Jurkat, Clone E6-1 (cell line): ENCODE data around the gene NFATC1.

Experiments
- DNase-seq: peaks from one replicate; pipeline ENCODE4 v3.0.0-alpha.2; 2011; ENCODE audit warnings: low read depth, low spot score
- H3K4me3 ChIP-seq: 2 replicates; pipeline ENCODE4 v1.5.1; 2011; ENCODE audit warnings: mild to moderate bottlenecking, low read length, control low read depth, moderate library complexity

NFATC1 gene

DNA sequence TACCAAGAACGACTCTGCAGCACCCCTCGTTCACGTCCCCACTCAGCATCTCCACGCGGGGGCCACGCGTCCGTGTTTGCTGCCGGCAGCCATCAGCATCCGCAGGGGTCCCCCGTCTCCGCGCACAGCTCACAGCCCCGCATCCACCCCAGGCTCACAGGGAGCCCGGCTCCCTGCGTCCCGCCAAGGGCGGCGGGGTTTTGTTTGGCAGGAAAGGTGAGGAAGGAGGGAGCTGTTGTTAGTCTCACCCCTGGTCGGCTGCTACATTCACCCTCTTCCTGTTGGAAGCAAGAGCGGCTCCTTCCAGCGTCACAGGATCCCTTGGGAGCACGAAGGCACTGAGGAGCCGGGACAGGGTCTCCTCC is 152.9 kb downstream of the NFATC1 start:
- DNase-seq, result no peak
- H3K4me3 ChIP-seq, result no peak overlapping the region

DNA sequence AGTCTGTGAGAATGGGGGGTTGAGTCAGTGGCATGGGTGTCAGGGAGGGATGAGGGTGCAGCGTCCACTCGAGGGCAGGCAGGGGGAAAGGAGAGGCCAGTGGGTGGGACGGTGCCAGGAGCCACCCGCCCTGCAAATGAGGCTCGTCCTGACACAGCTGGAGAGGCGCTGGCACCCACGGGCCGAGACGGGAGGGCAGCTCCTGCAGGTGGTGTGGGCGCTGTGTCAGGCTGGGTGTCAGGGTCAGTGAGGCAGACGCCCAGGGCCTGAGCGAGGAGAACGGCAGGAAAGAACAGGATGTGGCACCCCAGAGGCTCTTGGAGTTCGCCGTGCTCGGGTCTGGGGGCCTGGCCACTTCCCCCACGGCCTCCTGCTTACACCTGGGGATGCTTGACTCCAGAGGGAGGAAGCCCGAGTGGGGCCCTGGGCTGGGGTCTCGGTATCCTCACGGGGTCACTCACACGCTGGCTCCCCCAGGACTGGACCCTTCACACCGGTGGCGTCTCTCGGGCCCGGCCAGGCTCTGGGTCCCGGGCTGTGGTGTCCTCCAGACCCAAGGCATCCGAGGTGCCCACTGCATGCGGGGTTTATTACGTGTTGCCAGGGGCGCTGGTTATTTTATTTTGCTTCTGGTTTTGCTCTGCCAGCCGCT is 153.4 kb downstream of the NFATC1 start:
- DNase-seq, result no peak

DNA sequence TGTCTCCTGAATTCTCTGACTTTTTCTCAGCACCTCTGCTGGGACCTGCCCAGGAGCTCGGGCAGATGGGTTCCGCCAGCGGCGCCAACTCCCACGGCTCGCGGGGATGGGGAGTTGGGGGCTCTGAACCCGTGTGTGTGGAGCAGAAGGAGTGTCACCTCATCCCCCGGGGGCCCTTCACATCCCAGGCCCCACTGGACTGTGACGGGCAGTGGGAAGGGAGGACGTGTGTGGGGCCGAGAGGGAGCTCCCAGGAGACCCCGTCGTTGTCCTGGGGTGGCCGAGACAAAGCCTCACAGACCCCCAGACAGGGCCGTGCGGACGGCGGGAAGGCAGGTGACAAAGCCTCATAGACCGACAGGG is 153.9 kb downstream of the NFATC1 start:
- no peak for DNase-seq

More for the DNA sequence above, 153.4 kb downstream of the NFATC1 start:
- no peak overlapping the region for H3K4me3 ChIP-seq

DNA sequence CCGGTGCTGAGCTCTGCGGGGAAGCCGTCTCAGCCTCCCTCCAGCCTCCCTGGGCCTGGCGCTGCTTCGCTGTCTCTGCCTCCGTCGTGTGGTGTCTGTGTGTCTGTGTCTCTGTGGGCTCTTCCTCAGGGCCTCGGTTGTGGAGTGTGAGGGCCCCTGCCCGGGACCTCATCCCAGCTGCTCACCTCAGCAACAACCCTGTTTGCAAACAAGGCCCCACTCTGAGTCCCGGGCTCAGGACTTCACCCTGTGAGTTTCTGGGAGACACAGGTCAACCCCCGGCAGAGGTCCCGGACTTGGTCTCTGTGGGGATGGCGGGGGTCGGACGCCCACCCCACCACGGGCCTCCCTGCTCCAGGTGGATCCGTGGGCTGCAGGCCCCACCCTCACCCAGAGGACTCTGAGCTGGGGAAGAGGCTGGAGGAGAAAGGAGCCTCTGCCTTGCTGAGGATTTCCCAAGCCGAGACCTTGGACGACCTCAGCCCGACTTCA is 156.5 kb downstream of the NFATC1 start:
- no peak for DNase-seq
- no peak overlapping the region for H3K4me3 ChIP-seq

More for the DNA sequence above, 153.9 kb downstream of the NFATC1 start:
- no peak overlapping the region for H3K4me3 ChIP-seq

DNA sequence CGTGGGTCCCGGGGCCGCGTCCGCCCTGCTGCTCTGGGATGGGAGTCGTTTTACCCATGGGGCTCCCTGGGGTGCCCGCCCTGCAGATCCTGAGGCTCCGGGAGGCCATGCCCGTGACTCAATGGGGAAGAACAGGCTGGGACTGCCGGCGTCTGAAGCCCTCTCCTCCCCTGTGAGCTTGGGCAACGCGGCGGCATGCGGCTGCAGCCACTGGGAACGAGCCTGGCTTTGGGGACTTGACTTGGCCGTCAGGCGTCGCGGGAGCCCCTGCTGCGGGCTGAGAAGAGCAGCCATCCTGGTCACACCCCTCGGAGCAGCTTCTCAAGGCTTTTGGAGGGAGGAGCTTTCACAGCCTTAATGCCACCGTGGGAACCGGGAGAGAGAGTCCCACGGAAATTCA is 157.0 kb downstream of the NFATC1 start:
- DNase-seq, result no peak
- no peak overlapping the region for H3K4me3 ChIP-seq

DNA sequence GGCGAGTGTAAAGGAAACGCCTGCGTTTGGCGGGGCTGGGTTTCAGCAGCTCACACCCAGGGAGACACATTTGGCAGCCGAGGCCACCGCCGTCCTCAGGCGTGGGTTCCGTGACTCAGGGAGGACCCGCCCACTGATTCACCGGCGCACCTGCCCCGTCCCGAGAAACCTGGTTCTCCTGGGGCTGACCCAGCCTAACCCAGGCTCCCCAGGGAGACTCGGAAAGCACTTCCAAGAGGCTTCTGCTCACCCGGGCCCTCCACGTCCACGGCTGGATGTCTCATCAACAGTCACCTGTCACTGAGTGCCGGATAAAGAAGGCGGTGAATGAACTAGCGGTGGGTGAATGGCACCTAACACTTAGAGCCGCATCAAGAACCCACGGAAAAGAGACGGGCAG is 157.4 kb downstream of the NFATC1 start:
- no peak for DNase-seq
- H3K4me3 ChIP-seq, result no peak overlapping the region

DNA sequence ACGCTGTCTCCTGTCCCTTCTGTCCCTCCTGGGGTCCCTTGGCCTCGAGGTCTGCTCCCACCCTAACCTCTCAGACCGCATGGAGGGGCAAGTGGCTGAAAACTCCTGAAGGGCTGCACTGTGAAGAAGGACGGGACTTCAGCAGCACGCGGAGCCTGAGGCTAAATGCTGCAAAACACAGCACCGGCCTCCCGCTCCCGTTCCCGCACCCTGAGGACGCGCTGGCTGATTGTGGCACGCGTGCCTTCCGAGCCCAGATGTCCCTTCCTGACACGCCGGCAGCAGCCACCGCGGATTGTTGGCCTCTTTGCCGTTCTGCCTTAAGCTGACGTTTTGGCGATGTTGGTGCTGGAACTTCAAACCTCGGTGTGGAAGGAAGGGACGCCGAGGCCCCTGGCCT is 158.0 kb downstream of the NFATC1 start:
- DNase-seq, result no peak
- H3K4me3 ChIP-seq, result no peak overlapping the region

DNA sequence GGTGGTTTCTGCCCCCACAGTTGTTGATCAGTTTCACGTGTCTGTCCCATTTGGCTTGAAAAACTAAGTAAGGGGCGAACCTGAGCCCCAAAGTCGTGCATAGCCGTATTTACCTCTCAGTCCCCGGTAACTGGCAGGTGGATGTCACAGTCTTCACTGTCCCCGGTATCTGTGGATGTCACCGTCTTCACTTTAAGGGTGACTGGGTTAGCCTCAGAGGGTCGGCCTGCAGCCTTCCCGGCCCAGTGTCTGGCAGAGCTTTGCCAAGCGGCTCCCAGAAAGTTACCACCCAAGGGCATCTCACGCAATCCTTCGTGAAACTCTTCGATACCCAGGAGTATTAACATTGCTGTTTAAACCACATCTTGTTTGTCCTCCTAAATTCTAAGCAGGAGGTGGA is 158.6 kb downstream of the NFATC1 start:
- H3K4me3 ChIP-seq, result no peak overlapping the region
- DNase-seq, result no peak

DNA sequence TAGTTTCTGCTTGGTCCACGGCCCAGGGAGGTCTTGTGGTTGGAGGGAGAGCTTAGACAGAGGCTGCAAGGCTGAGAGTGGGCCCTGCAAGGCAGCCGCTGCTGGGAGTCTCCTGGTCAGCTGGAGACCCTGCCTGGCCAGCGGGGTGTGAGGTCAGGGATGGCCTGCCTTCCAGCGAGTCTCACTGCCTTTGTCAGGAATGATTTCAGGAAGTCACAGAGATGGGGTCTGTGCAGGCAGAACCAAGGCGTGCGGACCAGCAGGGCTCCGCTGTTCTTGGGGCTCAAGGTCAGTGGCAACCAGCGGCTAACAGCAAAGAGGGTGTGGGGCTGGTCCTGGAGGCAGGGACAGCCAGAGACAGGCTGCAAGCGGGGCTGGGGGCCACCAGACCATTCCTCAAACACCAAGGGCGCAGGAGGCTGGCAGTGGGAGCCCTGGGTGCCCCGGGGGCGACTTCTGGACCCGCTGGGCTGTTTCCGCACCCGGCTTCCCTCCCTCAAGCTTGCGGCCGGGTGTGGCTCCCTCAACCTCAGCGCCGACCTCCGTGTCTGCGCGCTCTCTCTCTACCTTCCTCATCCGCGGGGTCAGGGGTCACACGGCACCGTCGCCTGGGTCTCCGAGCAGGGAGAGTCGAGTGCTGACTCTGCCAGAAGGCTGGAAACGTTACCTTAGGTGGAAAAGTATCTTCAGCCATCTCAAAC is 159.4 kb downstream of the NFATC1 start:
- H3K4me3 ChIP-seq, result no peak overlapping the region
- DNase-seq, result no peak

DNA sequence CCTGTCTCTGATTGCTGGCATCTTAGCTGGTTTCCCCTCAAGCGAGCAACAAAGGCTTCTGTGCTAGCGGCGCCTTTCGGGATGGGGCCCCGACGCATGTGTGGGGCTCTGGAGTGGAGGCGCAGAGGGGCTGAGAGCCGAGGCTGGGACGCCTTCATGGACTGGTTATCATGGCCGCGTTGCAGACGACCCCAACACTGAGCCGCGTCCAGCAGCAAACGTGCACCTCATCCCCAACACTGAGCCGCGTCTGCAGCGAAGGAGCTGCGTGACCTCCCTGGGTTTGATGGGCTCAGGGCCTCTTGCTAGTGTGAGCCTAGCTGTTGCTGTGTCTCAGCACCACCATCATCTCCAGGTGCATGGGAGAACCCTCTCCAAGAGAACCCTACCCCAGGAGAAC is 160.2 kb downstream of the NFATC1 start:
- no peak overlapping the region for H3K4me3 ChIP-seq

DNA sequence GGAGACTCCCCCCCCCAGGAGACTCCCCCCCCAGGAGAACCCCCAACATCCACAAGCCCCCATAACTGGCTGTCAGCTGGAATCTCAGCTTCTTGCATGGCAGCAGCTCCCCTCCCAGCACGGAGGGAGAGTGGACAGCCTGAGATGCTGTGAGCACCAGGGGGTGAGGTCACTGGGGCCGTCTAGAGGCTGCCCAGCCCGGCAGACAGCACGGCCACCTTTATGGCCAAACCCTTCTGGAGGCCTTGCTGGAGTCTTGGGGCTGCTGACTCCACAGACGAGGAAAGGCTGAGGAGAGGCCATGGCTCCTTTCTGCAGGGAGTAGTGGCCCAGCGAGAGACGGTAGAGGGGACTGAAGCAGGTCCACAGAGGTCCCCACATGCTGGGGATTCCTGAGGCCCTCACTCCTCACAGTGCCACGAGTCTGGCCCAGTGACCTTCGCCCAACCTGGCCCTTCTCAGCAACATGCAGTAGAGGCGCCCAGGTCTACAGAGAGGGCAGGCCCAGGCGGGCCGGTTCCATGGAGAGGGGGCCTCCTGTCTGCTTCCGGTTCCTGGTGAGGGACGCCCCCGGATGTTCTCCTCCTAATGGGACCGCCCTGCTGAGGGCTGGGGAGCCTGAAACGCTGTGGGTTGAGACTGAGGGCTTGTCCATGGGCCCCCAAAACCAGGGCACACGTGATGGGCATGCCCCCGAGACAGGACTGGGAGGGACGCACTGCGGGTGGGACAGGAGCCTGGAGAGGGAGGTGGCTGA is 161.3 kb downstream of the NFATC1 start:
- no peak for DNase-seq
- no peak overlapping the region for H3K4me3 ChIP-seq

More for the DNA sequence above, 160.2 kb downstream of the NFATC1 start:
- DNase-seq, result no peak

DNA sequence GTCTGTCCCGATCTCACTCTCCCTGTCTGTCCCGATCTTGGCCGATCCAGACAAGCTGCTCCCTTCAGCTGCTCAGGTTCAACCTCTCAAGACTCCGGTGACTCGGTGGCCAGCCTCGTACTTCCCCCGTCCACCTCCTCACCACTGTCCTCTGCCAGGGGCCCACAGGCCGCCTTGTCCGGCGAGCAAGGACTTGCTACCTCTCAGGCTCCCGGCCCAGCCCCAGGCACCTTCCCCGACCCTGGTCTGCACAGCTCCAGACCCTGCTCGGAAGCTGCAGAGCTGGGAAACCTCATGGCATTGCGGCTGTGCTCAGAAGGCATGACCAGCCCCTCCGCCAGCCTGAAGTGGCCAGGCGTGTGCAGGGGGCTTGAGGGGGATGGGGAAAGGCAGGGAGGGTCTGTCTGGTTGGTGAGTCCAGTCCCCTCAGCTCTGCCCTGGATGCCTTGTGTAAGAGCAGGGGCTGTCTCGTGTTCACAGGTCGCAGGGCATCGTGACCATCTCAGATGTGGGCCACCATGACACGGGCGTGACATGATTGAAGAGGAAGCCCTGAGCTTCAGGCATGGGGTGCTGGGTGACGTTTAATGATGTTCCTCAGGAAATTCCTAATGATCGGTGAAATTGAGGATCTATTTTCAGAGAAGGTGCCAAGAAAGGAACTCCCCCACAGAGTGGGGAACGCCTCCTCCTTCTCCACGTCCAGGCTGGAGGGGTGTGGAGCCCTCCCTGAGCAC is 162.6 kb downstream of the NFATC1 start:
- DNase-seq, result no peak
- H3K4me3 ChIP-seq, result no peak overlapping the region

DNA sequence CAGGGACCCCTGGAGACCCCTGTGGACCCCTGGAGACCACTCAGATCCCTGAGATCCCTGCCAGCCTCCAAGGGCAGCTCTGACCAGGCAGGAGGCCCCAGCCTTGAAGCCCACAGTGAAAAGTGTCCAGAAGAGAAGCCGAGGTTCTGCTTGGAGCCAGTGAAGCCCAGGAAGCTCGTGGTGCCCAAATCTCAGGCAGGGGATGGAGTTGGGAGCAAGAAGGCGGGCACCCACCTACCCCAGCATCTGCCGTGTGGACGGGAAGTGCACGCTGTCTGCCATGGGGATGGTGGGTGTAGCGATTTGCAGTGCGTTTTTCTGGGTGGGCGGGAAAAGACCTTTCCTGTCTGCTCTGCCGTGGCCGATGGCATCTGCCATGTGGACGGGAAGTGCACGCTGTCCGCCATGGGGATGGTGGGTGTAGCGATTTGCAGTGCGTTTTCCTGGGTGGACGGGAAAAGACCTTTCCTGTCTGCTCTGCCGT is 163.2 kb downstream of the NFATC1 start:
- H3K4me3 ChIP-seq, result no peak overlapping the region
- no peak for DNase-seq

DNA sequence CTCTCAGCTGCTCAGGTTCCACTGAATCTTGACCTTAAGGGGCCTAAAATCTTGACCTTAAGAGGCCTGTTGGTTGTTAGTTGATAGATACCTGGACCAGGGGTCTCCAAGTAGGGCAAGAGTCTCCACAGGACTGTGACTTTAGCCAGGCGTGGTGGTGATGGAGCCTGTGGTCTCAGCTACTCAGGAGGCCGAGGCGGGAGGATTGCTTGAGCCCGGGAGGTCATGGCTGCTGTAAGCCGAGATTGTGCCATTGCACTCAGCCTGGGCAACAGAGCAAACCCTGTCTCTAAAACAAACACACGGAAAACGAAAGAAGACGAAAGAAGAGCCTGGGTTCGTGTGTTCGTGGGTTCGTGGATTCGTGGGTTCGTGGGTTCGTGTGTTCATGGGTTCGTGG is 163.7 kb downstream of the NFATC1 start:
- H3K4me3 ChIP-seq, result no peak overlapping the region
- DNase-seq, result no peak

DNA sequence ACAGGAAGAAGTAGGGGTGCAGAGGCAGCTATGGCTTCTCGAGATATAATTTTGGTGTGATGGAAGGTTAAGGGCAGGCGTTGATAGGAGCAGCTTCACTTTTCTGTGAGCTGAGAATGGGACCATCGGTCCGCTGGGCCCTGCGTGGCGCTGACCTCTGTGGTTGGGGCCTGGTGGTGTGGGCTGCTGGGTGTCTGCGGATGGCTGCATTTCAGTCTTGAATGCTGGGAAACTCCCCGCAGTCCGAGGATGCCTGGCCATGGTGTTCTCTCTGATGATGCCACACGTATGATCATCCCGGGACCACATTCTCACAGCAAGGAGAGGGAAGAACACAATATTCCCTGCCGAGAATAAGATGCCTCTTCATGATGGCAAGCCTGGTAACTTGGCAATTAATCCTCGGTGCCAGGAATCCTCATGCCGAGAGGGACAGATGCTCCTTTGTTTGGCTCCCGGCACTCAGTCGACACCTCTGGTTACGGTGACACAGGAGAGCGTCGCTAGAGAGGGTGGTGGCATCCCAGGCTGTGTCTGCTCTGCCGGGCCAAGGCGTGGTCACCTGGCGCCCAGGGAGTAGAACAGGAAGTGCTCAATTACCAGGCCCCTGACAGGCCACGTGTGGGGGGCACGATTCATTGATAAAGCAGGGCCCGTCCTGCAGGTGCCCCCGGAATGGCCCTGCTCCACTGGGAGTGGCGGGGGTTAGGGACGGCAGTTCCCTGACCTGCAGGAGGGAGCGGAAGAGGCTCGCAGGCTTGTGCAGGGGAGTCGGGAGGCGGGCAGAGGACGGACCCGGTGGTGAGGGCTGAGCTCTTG is 164.5 kb downstream of the NFATC1 start:
- no peak overlapping the region for H3K4me3 ChIP-seq
- DNase-seq, result no peak

DNA sequence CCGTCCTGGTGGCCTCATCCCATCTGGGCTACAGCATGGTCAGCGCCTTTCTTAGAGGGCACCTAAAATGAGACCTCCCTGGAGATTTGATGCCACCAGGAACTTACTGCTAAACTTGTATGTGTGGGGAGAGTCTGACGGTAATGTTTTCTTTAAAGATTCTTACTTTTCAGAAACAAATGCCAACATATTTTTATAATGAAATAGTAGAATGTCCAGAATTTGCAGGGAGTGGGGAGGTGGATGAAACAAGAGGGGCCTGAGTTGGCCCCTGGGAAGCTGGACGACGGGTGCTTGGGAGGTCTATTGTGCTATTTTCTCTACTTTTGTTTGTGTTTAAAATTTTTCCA is 165.1 kb downstream of the NFATC1 start:
- H3K4me3 ChIP-seq, result no peak overlapping the region
- no peak for DNase-seq

DNA sequence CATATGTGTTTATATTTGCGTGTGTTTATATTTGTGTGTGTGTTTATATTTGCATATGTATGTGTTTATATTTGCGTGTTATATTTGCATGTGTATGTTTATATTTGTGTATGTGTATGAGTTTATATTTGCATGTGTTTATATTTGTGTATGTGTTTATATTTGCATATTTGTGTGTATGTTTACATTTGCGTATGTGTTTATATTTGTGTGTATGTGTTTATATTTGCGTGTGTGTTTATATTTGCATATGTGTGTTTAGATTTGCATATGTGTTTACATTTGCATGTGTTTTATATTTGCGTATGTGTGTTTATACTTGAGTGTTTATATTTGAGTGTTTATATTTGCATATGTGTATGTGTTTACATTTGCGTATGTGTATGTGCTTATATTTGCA is 168.2 kb downstream of the NFATC1 start:
- DNase-seq, result no peak
- H3K4me3 ChIP-seq, result no peak overlapping the region

DNA sequence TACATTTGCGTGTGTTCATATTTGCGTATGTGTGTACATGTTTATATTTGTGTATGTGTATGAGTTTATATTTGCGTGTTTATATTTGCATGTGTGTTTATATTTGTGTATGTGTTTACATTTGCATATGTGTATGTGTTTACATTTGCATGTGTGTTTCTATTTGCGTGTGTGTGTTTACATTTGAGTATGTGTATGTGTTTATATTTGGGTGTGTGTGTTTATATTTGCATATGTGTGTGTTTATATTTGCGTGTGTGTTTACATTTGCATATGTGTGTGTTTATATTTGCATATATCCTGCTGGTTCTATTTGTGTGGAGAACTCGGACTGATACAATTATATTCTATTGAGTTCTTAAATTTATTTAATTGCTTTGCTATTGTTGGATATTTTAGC is 168.7 kb downstream of the NFATC1 start:
- DNase-seq, result no peak
- no peak overlapping the region for H3K4me3 ChIP-seq
